ENCODE measurements around the gene B4GALNT2.

DNA sequence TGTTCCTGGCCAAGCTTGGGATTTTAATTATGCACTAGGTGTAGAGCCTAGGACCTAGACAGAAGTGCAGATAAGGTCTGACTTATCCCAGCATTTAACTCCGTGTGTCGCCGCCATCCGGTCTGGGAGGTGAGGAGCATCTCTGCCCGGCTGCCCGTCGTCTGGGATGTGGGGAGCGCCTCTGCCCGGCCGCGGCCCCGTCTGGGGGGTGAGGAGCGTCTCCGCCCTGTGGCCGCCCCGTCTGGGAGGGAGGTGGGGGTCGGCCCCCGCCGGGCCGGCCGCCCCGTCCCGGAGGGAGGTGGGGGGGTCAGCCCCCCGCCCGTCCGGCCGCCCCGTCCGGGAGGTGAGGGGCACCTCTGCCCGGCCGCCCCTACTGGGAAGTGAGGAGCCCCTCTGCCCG is 7.1 kb upstream of the B4GALNT2 start:
- no peak for TF ChIP-seq CTCF (IDR thresholded peaks at IDR 0.05; ENCODE audit: poor library complexity, severe bottlenecking)
- TF ChIP-seq, protein P1, sequence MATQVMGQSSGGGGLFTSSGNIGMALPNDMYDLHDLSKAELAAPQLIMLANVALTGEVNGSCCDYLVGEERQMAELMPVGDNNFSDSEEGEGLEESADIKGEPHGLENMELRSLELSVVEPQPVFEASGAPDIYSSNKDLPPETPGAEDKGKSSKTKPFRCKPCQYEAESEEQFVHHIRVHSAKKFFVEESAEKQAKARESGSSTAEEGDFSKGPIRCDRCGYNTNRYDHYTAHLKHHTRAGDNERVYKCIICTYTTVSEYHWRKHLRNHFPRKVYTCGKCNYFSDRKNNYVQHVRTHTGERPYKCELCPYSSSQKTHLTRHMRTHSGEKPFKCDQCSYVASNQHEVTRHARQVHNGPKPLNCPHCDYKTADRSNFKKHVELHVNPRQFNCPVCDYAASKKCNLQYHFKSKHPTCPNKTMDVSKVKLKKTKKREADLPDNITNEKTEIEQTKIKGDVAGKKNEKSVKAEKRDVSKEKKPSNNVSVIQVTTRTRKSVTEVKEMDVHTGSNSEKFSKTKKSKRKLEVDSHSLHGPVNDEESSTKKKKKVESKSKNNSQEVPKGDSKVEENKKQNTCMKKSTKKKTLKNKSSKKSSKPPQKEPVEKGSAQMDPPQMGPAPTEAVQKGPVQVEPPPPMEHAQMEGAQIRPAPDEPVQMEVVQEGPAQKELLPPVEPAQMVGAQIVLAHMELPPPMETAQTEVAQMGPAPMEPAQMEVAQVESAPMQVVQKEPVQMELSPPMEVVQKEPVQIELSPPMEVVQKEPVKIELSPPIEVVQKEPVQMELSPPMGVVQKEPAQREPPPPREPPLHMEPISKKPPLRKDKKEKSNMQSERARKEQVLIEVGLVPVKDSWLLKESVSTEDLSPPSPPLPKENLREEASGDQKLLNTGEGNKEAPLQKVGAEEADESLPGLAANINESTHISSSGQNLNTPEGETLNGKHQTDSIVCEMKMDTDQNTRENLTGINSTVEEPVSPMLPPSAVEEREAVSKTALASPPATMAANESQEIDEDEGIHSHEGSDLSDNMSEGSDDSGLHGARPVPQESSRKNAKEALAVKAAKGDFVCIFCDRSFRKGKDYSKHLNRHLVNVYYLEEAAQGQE (IDR thresholded peaks at IDR 0.05; ENCODE audit: borderline replicate concordance) = no peak
- TF ChIP-seq TAF1 (IDR thresholded peaks at IDR 0.05; ENCODE audit: low read depth) = no peak
- no peak for TF ChIP-seq RAD21 (conservative IDR thresholded peaks at IDR 0.05)
- TF ChIP-seq POLR2AphosphoS5 (IDR thresholded peaks at IDR 0.05) = no peak
- no peak for TF ChIP-seq MXI1 (conservative IDR thresholded peaks at IDR 0.05; ENCODE audit: poor library complexity, severe bottlenecking)
